ENCODE measurements around the gene HJURP. TPM values are rescaled to one million over a fixed set of nuclear protein-coding genes. Genes with fewer than 3 reads are reported as not detected.

HJURP gene
- total RNA-seq, 1 experiment from 2014 or later, result 49.7 TPM

- no peak overlapping the region for H4K8ac ChIP-seq (replicated peaks; ENCODE audit: insufficient read length, low read depth, low read length)
- H2BK20ac ChIP-seq (ENCODE audit: low read depth, low read length, poor library complexity, severe bottlenecking), result no peak overlapping the region
- DNase-seq, result no peak
- H4K91ac ChIP-seq (ENCODE audit: insufficient read length, low read depth, low read length), result no peak overlapping the region
- no peak overlapping the region for H3K4ac ChIP-seq (ENCODE audit: low read depth, low read length)
- H3K56ac ChIP-seq (ENCODE audit: insufficient read length, low read depth, low read length), result no peak overlapping the region
- Mint-ChIP-seq H3K4me1 (peaks cover 2 to 4% of the 10 kb centered on the region in 2 experiments; a peak in 3 of 4 replicates), H3K27ac (no peak overlapping the region), H3K9me3 (peaks cover 14 to 21% of the 10 kb centered on the region in 2 experiments), H3K4me3 (no peak overlapping the region), H3K36me3 (ENCODE audit: insufficient read depth in 1 of 3, low read depth in 3 of 3) (peaks cover 0 to 5% (median 4%) of the 10 kb centered on the region in 3 experiments; a peak in 2 of 7 replicates), H3K27me3 (ENCODE audit: low read depth) (peaks cover 15% of the 10 kb centered on the region)
- H3K27me3 ChIP-seq (ENCODE audit: insufficient read depth, low read length), result no peaks in the 10 kb centered on the region
- H3K9ac ChIP-seq (ENCODE audit: extremely low read depth, insufficient read length, low read length), result no peak overlapping the region
- no peak for TF ChIP-seq CTCF (conservative IDR thresholded peaks at IDR 0.05)
- no peaks in the 10 kb centered on the region for H3K4me1 ChIP-seq (ENCODE audit: insufficient read depth, low read length)
- no CpG with 5 or more reads among the region's 2 CpGs for WGBS (ENCODE audit: extremely low coverage, insufficient read length, low lambda C conversion rate)
- H3K4me2 ChIP-seq (ENCODE audit: insufficient read depth, insufficient read length, low read length), result no peak overlapping the region
- H4K5ac ChIP-seq (ENCODE audit: insufficient read length, low read depth, low read length), result no peak overlapping the region
- H3K79me1 ChIP-seq (ENCODE audit: insufficient read depth, low read depth, low read length, poor library complexity, severe bottlenecking), result no peaks in the 10 kb centered on the region
- H4K20me1 ChIP-seq (ENCODE audit: control insufficient read depth, insufficient read depth, insufficient read length), result no peaks in the 10 kb centered on the region
- no peak overlapping the region; the same call in 1 of the 2 replicates for H3K14ac ChIP-seq (ENCODE audit: insufficient read depth, low read length)
- H3T11ph ChIP-seq (ENCODE audit: low read length), result no peak overlapping the region
- H2BK15ac ChIP-seq (ENCODE audit: low read depth, low read length), result no peak overlapping the region
- no peak overlapping the region for H3K18ac ChIP-seq (ENCODE audit: insufficient read length, low read depth, low read length)
- H3K9me3 ChIP-seq (ENCODE audit: control insufficient read depth, low read depth, low read length), result no peaks in the 10 kb centered on the region
- no peak overlapping the region for H2AK5ac ChIP-seq (ENCODE audit: insufficient read length, low read length)
- H2BK12ac ChIP-seq (ENCODE audit: insufficient read length, low read depth, low read length), result no peak overlapping the region
- H3K23me2 ChIP-seq (ENCODE audit: insufficient read length, low read depth, low read length, poor library complexity, severe bottlenecking), result no peaks in the 10 kb centered on the region
- H3K79me2 ChIP-seq (ENCODE audit: insufficient read depth, low read length), result no peaks in the 10 kb centered on the region
- H2BK120ac ChIP-seq (ENCODE audit: low read depth, low read length, poor library complexity, severe bottlenecking), result no peak overlapping the region
- H3K27ac ChIP-seq (ENCODE audit: insufficient read length, low read depth, low read length), result no peak overlapping the region
- no peak overlapping the region for H3K23ac ChIP-seq (ENCODE audit: insufficient read length, low read depth, low read length)
- H2BK5ac ChIP-seq (ENCODE audit: insufficient read length, low read length), result no peak overlapping the region
- no peak overlapping the region for H2AFZ ChIP-seq (ENCODE audit: low read length)
These were observed 50.9 kb downstream of the HJURP start for GRCh38 chr2:233803292-233803911.

Measured in H9 (cell line).